MG63 (cell line): ENCODE data around the gene TEX48. TPM values are rescaled to one million over a fixed set of nuclear protein-coding genes. Genes with fewer than 3 reads are reported as not detected.
A peak's percentile ranks its signal among the peaks of the same experiment; 100 is the strongest.

Experiments used
- DNase-seq: peaks from one replicate; pipeline ENCODE4 v3.0.0-alpha.2; 2020
- H3K27me3 ChIP-seq: fragments of 250-450 bp; sonication (Bioruptor Pico); 2 replicates; pipeline ENCODE4 v1.5.1; 2020; ENCODE audit warnings: mild to moderate bottlenecking, moderate library complexity
- H3K36me3 ChIP-seq: fragments of 250-450 bp; sonication (Bioruptor Pico); 2 replicates; pipeline ENCODE4 v1.5.1; 2020; ENCODE audit warnings: mild to moderate bottlenecking, moderate library complexity
- H3K4me3 ChIP-seq: fragments of 250-450 bp; sonication (Bioruptor Pico); 2 replicates; pipeline ENCODE4 v1.5.1; 2020; ENCODE audit warnings: mild to moderate bottlenecking, moderate library complexity
- H3K9me3 ChIP-seq: fragments of 250-450 bp; sonication (Bioruptor Pico); 2 replicates; pipeline ENCODE4 v1.5.1; 2020; ENCODE audit warnings: mild to moderate bottlenecking, moderate library complexity
- total RNA-seq: library from RNA; depleted of rRNA; stranded (reverse); fragments of >200 nt; shearing (Covaris generic); gene quantifications from 2 replicates; pipeline ENCODE4 v1.2.3, GENCODE V29; 2014; ENCODE audit warnings: low replicate concordance; rRNA removed

Gene TEX48, protein sequence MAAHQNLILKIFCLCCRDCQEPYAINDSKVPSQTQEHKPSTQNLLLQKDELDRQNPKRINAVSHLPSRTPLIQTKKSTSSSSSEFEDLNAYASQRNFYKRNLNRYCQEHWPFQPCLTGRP
- total RNA-seq = not detected in 2 replicates

DNA sequence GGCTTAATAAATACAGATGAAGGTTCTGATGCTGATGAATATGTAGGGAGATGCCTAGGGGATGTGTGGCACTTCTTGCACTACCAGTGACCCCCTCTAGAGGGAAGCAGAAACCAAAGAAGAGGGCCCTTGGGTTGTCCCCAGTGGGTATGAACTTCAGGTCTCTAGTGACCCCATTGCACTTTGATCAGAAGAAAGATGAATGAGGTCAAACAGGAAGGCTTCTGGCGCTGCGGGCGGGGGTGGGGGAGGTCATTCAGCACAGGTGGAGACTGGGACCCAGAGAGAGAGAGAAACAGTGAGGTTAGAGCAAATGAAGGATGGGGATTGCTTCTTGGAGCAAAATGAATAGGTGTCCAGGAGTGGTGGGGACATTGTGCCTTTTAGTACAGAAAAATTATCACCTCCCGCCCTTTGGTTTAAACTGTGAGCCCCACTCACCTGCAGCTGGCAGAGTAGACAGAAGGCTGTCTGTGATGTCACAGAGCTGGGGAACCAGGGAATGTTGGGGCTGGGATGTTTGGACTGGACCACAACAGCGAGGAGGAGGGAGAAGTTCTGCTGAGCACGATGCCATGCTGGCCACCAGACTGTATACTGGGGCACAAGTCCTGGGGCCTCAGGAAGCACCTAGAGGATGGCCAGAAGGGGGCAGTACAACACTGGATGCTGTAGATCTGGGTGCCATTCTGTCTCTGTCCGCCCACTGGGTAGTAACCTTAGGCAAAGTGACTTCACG lies at the start of gene TEX48:
TSS of gene TEX48 (minus strand) at position 599 of the 739 bp plus-strand sequence. CDS start 10,469 bp downstream, outside the sequence.
- no peaks in the 10 kb centered on the region for H3K36me3 ChIP-seq
- peak; percentile 43 for DNase-seq
- H3K4me3 ChIP-seq = no peak within 1 kb of the TSS

GRCh38 chr9:114731701-114732100 lies 49.7 kb upstream of the TEX48 start:
- Histone ChIP-seq H3K27me3 (no peaks in the 10 kb centered on the region), H3K9me3 (no peaks in the 10 kb centered on the region), H3K4me3 (no peak overlapping the region), H3K36me3 (no peaks in the 10 kb centered on the region)
- no peak for DNase-seq

More for the DNA sequence above, at the start of gene TEX48:
- Histone ChIP-seq H3K27me3 (no peaks in the 10 kb centered on the region), H3K9me3 (peaks cover 7% of the 10 kb centered on the region)

- H3K9me3 ChIP-seq = no peaks in the 10 kb centered on the region
- no peak overlapping the region for H3K4me3 ChIP-seq
- H3K27me3 ChIP-seq = no peaks in the 10 kb centered on the region
- DNase-seq = no peak
- H3K36me3 ChIP-seq = no peaks in the 10 kb centered on the region
These were observed 47.7 kb upstream of the TEX48 start for GRCh38 chr9:114729706-114730105.

- no peaks in the 10 kb centered on the region for H3K9me3 ChIP-seq
- no peak overlapping the region for H3K4me3 ChIP-seq
- DNase-seq = no peak
- H3K27me3 ChIP-seq = no peaks in the 10 kb centered on the region
- no peaks in the 10 kb centered on the region for H3K36me3 ChIP-seq
These were observed 43.9 kb upstream of the TEX48 start for GRCh38 chr9:114725930-114726329.

GRCh38 chr9:114724744-114725143 lies 42.8 kb upstream of the TEX48 start:
- no peaks in the 10 kb centered on the region for H3K27me3 ChIP-seq
- DNase-seq = no peak
- H3K4me3 ChIP-seq = no peak overlapping the region
- no peaks in the 10 kb centered on the region for H3K36me3 ChIP-seq
- H3K9me3 ChIP-seq = peaks cover 2% of the 10 kb centered on the region; the same call in 1 of the 2 replicates

GRCh38 chr9:114723931-114724330 lies 41.9 kb upstream of the TEX48 start:
- H3K9me3 ChIP-seq = peaks cover 7% of the 10 kb centered on the region; the same call in 1 of the 2 replicates
- H3K4me3 ChIP-seq = no peak overlapping the region
- DNase-seq = no peak
- H3K36me3 ChIP-seq = no peaks in the 10 kb centered on the region
- no peaks in the 10 kb centered on the region for H3K27me3 ChIP-seq

DNA sequence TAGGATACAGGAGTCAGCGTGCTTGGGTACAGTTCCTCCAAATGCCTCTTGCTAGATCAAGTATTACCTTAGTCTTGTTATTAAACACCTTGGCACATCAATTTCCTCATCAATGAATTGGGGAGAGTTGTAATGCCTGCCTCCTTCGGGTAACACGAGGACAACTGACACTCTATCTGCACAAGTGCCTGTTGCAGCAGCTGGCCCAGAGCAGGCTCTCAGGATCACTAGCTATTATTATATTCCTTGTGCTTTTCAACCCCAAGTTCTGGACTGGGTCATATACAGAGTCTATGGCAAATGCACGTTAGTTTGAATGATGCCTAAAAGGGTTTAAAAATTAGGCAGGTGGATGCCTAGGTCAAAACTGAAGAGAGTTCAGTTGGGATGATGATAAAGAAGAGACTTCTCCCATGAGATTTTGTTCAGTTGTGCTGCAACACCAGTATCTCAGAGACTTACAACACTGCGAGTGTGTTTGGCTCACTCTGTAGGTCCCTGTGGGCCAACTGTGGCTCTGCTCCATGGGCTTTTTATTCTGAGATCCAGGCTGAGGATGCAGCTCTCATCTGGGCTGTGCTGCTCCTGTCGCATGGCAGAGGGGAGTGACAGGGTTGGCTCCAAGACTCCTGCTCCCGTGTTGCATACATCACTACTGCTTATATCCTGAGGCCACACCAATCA lies 41.1 kb upstream of the TEX48 start:
- H3K36me3 ChIP-seq = no peaks in the 10 kb centered on the region
- peaks cover 8% of the 10 kb centered on the region; the same call in 1 of the 2 replicates for H3K9me3 ChIP-seq
- H3K4me3 ChIP-seq = no peak overlapping the region
- DNase-seq = no peak
- no peaks in the 10 kb centered on the region for H3K27me3 ChIP-seq

- H3K9me3 ChIP-seq = peaks cover 13% of the 10 kb centered on the region
- no peaks in the 10 kb centered on the region for H3K36me3 ChIP-seq
- H3K27me3 ChIP-seq = no peaks in the 10 kb centered on the region
- no peak for DNase-seq
- no peak overlapping the region for H3K4me3 ChIP-seq
These were observed 40.2 kb upstream of the TEX48 start for GRCh38 chr9:114722081-114722621.

GRCh38 chr9:114721491-114722079 lies 39.6 kb upstream of the TEX48 start:
- H3K36me3 ChIP-seq = no peaks in the 10 kb centered on the region
- H3K9me3 ChIP-seq = peaks cover 13% of the 10 kb centered on the region
- no peak overlapping the region for H3K4me3 ChIP-seq
- H3K27me3 ChIP-seq = no peaks in the 10 kb centered on the region
- no peak for DNase-seq

DNA sequence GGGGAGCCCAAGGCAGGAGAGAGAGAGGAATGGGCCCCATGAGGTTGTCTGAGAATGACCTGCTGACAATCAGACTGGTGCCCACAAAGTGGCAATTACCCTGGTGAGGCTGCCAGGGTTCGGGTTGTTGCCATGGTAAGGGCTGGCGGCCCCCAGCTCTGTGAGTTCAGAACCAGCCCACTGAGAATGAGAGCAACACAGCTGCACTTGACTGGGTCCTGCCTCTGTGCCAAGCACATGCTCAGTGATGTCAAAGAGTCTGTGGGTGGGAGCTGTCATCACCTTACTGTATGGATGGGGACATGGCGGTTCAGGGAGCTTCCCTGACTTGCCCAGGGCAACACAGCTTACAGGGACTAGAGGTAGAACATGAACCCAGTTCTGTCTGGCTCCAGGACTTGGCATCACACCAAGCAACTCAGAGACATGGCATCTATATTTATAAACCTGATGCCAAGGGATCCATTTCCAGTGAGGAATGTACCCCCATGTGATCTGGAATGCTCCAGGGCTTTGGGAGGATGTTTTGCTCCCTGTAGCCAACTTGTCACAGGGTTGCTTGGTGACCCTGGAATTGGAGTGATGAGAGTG lies 38.2 kb upstream of the TEX48 start:
- no peak overlapping the region for H3K4me3 ChIP-seq
- peaks cover 13% of the 10 kb centered on the region for H3K9me3 ChIP-seq
- H3K36me3 ChIP-seq = no peaks in the 10 kb centered on the region
- no peaks in the 10 kb centered on the region for H3K27me3 ChIP-seq
- peak; percentile 58 for DNase-seq

- DNase-seq = no peak
- peaks cover 13% of the 10 kb centered on the region for H3K9me3 ChIP-seq
- no peaks in the 10 kb centered on the region for H3K36me3 ChIP-seq
- no peaks in the 10 kb centered on the region for H3K27me3 ChIP-seq
- no peak overlapping the region for H3K4me3 ChIP-seq
These were observed 37.3 kb upstream of the TEX48 start for GRCh38 chr9:114719290-114719689.

GRCh38 chr9:114718801-114719221 lies 36.8 kb upstream of the TEX48 start:
- no peaks in the 10 kb centered on the region for H3K27me3 ChIP-seq
- no peak for DNase-seq

DNA sequence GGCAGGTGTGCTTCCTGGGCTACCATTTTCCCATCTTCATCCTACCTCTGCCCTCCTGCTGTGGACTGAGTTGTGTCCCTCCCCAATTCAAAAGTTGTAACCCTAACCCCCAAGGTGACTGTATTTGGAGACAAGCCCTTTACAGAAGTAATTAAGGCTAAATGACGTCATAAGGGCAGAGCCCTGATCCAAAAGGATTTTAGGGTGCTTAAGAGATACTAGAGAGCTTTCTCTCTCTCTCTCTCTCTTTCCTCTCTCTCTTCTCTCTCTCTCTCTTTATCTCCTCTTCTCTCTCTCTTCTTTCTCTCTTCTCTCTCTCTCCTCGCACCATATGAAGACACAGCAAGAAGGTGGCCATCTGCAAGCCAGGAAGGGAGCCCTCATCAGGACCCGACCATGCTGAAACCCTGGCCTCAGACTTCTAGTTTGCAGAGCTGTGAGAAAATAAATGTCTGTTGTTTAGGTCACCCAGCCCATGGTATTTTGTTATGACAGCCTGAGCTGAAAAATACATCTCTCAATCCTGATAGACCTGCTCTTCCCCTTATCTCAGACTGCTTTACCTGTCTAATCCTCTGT lies 36.0 kb upstream of the TEX48 start:
- H3K9me3 ChIP-seq = peaks cover 13% of the 10 kb centered on the region
- DNase-seq = no peak
- no peaks in the 10 kb centered on the region for H3K27me3 ChIP-seq
- no peak overlapping the region for H3K4me3 ChIP-seq
- H3K36me3 ChIP-seq = no peaks in the 10 kb centered on the region

More at GRCh38 chr9:114718801-114719221, 36.8 kb upstream of the TEX48 start:
- peaks cover 13% of the 10 kb centered on the region for H3K9me3 ChIP-seq
- H3K4me3 ChIP-seq = no peak overlapping the region
- H3K36me3 ChIP-seq = no peaks in the 10 kb centered on the region

- H3K36me3 ChIP-seq = no peaks in the 10 kb centered on the region
- H3K27me3 ChIP-seq = no peaks in the 10 kb centered on the region
- no peak overlapping the region for H3K4me3 ChIP-seq
- H3K9me3 ChIP-seq = no peaks in the 10 kb centered on the region
- no peak for DNase-seq
These were observed 27.6 kb upstream of the TEX48 start for GRCh38 chr9:114709636-114710035.

- no peaks in the 10 kb centered on the region for H3K9me3 ChIP-seq
- no peak for DNase-seq
- H3K36me3 ChIP-seq = no peaks in the 10 kb centered on the region
- no peak overlapping the region for H3K4me3 ChIP-seq
- no peaks in the 10 kb centered on the region for H3K27me3 ChIP-seq
These were observed 24.7 kb upstream of the TEX48 start for GRCh38 chr9:114706711-114707110.

- Histone ChIP-seq H3K36me3 (no peaks in the 10 kb centered on the region), H3K4me3 (no peak overlapping the region), H3K27me3 (no peaks in the 10 kb centered on the region), H3K9me3 (no peaks in the 10 kb centered on the region)
- peak; percentile 60 for DNase-seq
These were observed 20.0 kb upstream of the TEX48 start for GRCh38 chr9:114701988-114702387.
